ENCODE measurements around the gene CSNK1G2.

GRCh38 chr19:1912760-1913505 lies 28.0 kb upstream of the CSNK1G2 start:
- TF ChIP-seq L3MBTL2 (conservative IDR thresholded peaks at IDR 0.05): no peak
- no peak for TF ChIP-seq FOXK2 (IDR thresholded peaks at IDR 0.05)
- no peak for TF ChIP-seq NFRKB (IDR thresholded peaks at IDR 0.05)
- no peak for TF ChIP-seq SP1 (IDR thresholded peaks at IDR 0.05)
- TF ChIP-seq PKNOX1 (IDR thresholded peaks at IDR 0.05): no peak
